Measurements from ENCODE around the gene SORBS1. TPM values are rescaled to one million over a fixed set of nuclear protein-coding genes. Genes with fewer than 3 reads are reported as not detected.

Gene SORBS1
- total RNA-seq, 4 donors from 2014 or later: 28.1 to 92.5 (median 41.7) TPM

DNA sequence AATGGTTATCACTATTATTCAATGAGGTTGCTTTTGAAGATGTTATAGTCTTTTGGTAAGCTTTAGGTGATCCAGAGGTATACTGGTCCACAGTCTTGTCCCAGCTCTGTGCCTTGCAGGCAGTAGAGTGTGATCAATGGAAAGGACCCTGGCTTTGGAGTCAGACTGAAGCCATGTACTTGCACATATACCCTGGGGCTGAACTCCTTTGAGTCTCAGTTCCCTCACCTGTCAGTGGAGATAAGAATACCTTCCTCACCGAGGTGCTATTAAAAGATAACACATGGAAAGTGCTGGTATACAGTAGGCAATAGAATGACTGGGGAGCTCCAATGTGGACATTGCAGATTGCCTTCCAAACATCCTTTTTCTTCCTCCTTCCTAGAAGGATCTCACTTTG is 254.3 kb downstream of the SORBS1 start:
- Histone ChIP-seq H3K27ac (no peak overlapping the region), H3K27me3 (no peaks in the 10 kb centered on the region), H3K4me3 (no peak overlapping the region), H3K9me3 (no peaks in the 10 kb centered on the region), H3K36me3 (no peaks in the 10 kb centered on the region), H3K4me1 (peaks cover 16% of the 10 kb centered on the region)
- TF ChIP-seq EP300 (IDR thresholded peaks at IDR 0.05) (no peak), POLR2A (IDR thresholded peaks at IDR 0.05) (no peak), POLR2AphosphoS5 (IDR thresholded peaks at IDR 0.05) (no peak)
- TF ChIP-seq, protein P1, sequence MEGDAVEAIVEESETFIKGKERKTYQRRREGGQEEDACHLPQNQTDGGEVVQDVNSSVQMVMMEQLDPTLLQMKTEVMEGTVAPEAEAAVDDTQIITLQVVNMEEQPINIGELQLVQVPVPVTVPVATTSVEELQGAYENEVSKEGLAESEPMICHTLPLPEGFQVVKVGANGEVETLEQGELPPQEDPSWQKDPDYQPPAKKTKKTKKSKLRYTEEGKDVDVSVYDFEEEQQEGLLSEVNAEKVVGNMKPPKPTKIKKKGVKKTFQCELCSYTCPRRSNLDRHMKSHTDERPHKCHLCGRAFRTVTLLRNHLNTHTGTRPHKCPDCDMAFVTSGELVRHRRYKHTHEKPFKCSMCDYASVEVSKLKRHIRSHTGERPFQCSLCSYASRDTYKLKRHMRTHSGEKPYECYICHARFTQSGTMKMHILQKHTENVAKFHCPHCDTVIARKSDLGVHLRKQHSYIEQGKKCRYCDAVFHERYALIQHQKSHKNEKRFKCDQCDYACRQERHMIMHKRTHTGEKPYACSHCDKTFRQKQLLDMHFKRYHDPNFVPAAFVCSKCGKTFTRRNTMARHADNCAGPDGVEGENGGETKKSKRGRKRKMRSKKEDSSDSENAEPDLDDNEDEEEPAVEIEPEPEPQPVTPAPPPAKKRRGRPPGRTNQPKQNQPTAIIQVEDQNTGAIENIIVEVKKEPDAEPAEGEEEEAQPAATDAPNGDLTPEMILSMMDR (IDR thresholded peaks at IDR 0.05): no peak
- 80% methylated on average over 1 of the region's 1 CpG for WGBS
- no peak for DNase-seq (ENCODE audit: low spot score in 2 of 2)

DNA sequence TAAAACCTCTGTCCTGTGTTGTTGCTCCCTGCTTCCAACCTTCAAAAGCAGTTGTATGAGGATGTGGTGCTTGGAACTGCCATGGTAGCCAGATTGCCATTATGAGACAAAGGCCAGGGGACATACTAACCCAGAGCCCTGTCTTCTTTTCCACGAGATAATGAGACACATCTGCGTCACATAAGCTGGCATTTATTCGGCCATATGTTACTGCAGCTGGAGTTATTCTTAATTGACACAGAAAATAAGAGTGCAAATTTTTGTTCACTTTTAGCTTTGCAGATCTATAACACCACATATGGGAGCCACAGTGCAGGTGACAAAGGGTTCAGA is 254.9 kb downstream of the SORBS1 start:
- Histone ChIP-seq H3K27me3 (no peaks in the 10 kb centered on the region), H3K4me1 (peaks cover 16% of the 10 kb centered on the region), H3K36me3 (no peaks in the 10 kb centered on the region), H3K9me3 (no peaks in the 10 kb centered on the region), H3K27ac (no peak overlapping the region), H3K4me3 (no peak overlapping the region)
- TF ChIP-seq EP300 (IDR thresholded peaks at IDR 0.05): no peak
- TF ChIP-seq, protein P1 (IDR thresholded peaks at IDR 0.05): no peak
- TF ChIP-seq POLR2A (IDR thresholded peaks at IDR 0.05): no peak
- no peak for TF ChIP-seq POLR2AphosphoS5 (IDR thresholded peaks at IDR 0.05)
- 79% methylated on average over 3 of the region's 3 CpGs for WGBS
- DNase-seq (ENCODE audit: low spot score in 2 of 2): no peak

DNA sequence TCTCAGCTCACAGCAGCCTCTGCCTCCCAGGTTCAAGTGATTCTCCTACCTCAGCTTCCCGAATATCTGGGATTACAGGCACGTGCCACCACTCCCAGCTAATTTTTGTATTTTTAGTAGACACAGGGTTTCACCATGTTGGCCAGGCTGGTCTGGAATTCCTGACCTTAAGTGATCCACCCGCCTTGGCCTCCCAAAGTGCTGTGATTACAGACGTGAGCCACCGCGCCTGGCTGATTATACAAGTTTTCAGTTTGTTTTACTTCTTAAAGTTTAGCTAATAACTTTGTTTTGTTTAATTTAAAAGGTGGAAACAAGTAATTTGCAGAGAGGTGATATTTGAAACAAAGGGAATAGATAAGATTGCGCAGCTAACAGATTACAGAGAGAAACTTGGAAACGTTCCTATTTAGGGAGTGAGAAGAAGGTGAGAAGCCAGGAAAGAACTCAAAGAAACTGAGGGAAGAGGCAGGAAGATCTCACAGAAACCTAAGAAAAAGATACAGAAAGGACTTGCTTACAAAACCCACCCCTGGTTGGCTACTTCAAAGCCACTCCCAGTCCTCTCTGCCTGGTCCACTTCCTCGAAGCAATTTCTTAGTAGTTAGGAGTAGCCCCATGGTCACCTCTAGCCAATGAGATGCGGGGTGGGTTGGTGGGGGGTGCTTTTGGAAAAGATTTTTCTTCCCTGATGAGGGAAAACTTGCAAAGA is 255.4 kb downstream of the SORBS1 start:
- H3K27ac ChIP-seq: no peak overlapping the region
- H3K4me1 ChIP-seq: peaks cover 16% of the 10 kb centered on the region
- no peaks in the 10 kb centered on the region for H3K36me3 ChIP-seq
- no peaks in the 10 kb centered on the region for H3K27me3 ChIP-seq
- 68% methylated on average over 10 of the region's 10 CpGs for WGBS
- H3K4me3 ChIP-seq: no peak overlapping the region
- TF ChIP-seq, protein P1 (IDR thresholded peaks at IDR 0.05): no peak
- no peak for TF ChIP-seq POLR2AphosphoS5 (IDR thresholded peaks at IDR 0.05)
- no peak for TF ChIP-seq POLR2A (IDR thresholded peaks at IDR 0.05)
- no peak for TF ChIP-seq EP300 (IDR thresholded peaks at IDR 0.05)
- no peaks in the 10 kb centered on the region for H3K9me3 ChIP-seq
- DNase-seq (ENCODE audit: low spot score in 2 of 2): no peak

DNA sequence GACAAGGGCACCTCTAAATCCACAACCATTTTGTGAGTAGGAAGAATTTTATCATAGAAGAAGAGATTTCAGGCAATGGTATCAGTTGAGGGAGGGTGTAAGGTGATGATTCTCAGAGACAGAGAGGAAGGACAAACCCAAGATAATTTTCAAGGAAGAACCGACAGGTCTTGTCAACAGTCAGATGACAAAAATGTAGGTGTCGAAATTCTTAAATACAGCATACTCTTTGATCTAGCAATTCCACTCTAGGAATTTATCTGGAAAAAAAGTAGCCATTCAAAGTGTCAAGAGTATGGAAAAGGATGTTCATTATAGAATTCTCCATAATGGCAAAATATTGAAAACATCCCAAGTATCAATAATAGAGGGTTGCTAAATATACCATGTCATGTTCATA is 256.2 kb downstream of the SORBS1 start:
- Histone ChIP-seq H3K27me3 (no peaks in the 10 kb centered on the region), H3K36me3 (no peaks in the 10 kb centered on the region), H3K9me3 (no peaks in the 10 kb centered on the region), H3K4me3 (no peak overlapping the region), H3K4me1 (peaks cover 13% of the 10 kb centered on the region), H3K27ac (no peak overlapping the region)
- WGBS: 73% methylated on average over 2 of the region's 2 CpGs
- no peak for DNase-seq (ENCODE audit: low spot score in 2 of 2)
- TF ChIP-seq, protein P1 (IDR thresholded peaks at IDR 0.05): no peak
- no peak for TF ChIP-seq EP300 (IDR thresholded peaks at IDR 0.05)
- TF ChIP-seq POLR2AphosphoS5 (IDR thresholded peaks at IDR 0.05): no peak
- TF ChIP-seq POLR2A (IDR thresholded peaks at IDR 0.05): no peak

DNA sequence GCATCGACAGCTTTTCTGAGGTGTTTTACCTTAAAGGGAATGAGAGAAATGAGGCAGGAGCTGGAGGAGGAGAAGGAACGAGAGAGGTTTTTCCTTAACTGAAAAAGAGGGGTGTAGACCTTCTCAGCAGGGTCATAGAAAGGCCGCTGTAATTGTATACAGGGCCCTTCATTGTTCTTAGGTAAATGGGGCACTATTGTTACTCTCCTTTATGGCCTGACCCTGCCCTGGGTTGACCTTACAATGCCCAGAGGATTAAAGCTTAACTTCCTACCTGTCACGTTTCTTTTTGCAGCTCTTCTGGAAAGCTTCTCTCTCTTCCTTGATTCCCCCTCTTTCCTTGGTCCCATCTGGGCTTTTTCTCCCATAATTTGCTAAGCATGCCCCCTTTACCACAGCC is 256.7 kb downstream of the SORBS1 start:
- no peaks in the 10 kb centered on the region for H3K9me3 ChIP-seq
- peaks cover 8% of the 10 kb centered on the region for H3K4me1 ChIP-seq
- no peak overlapping the region for H3K27ac ChIP-seq
- no peak for DNase-seq (ENCODE audit: low spot score in 2 of 2)
- WGBS: 83% methylated on average over 4 of the region's 4 CpGs
- H3K36me3 ChIP-seq: no peaks in the 10 kb centered on the region
- no peak overlapping the region for H3K4me3 ChIP-seq
- no peaks in the 10 kb centered on the region for H3K27me3 ChIP-seq
- TF ChIP-seq EP300 (IDR thresholded peaks at IDR 0.05) (no peak), POLR2A (IDR thresholded peaks at IDR 0.05) (no peak)

DNA sequence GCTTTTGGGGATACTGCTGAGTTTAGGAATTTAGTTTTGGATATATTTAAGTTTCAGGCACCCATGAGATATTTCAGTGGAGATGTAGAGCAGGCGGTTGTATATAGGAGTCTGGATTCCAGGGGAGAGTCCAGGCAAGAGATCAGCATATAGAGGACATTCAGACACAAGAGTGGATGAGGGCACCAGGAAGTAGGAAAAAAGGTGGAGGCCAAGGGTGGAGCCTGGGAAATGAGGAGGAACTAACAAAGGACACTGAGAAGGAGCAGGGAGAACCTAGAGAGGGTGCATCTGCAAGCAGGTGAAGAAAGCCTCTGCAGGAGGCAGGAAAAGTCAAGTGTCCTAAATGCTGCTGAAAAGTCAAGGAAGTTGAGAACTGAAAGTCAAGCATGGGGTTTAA is 257.2 kb downstream of the SORBS1 start:
- Histone ChIP-seq H3K4me1 (peaks cover 3% of the 10 kb centered on the region), H3K27ac (no peak overlapping the region), H3K36me3 (no peaks in the 10 kb centered on the region), H3K27me3 (no peaks in the 10 kb centered on the region), H3K9me3 (no peaks in the 10 kb centered on the region), H3K4me3 (no peak overlapping the region)
- TF ChIP-seq EP300 (IDR thresholded peaks at IDR 0.05): no peak
- TF ChIP-seq POLR2AphosphoS5 (IDR thresholded peaks at IDR 0.05): no peak
- TF ChIP-seq, protein P1 (IDR thresholded peaks at IDR 0.05): no peak
- TF ChIP-seq POLR2A (IDR thresholded peaks at IDR 0.05): no peak
- WGBS: 94% methylated on average over 1 of the region's 1 CpG
- DNase-seq (ENCODE audit: low spot score in 2 of 2): no peak

All from suprapubic skin (tissue), 4 donors.